Esophagus squamous epithelium (tissue), 4 donors: ENCODE data around the gene IRX3.

ENCODE experiments used
- CTCF ChIP-seq, 6 experiments: fragments of 450-650 bp in 4 of 6; fragments of 200-600 bp in 2 of 6; sonication (generic) in 2 of 6; IDR thresholded peaks; one replicate each; pipeline ENCODE4 v1.5.1; 2016 to 2019; ENCODE audit warnings: antibody characterized with exemption in 6 of 6, mild to moderate bottlenecking in 4 of 6, moderate library complexity in 4 of 6
- POLR2A ChIP-seq, 4 donors: fragments of 450-650 bp; IDR thresholded peaks; one replicate each; pipeline ENCODE4 v1.6.1; 2017; ENCODE audit warnings: antibody characterized with exemption in 4 of 4, mild to moderate bottlenecking in 4 of 4, moderate library complexity in 3 of 4

GRCh38 chr16:54327609-54328008 lies 41.0 kb upstream of the IRX3 start:
- no peak for TF ChIP-seq POLR2A (IDR thresholded peaks at IDR 0.05)
- TF ChIP-seq CTCF (IDR thresholded peaks at IDR 0.05) = no peak
